HG02588 (cell line): ENCODE data around the gene HEATR9.

ENCODE experiments used
- ATAC-seq: cut with Tn5 transposase; IDR thresholded peaks from one replicate; pipeline ENCODE4 v1.9.1; 2021; ENCODE audit warnings: mild to moderate bottlenecking, moderate library complexity; ENCODE audit not compliant: unreplicated experiment

HEATR9 gene

GRCh38 chr17:35894206-35894605, 25.5 kb upstream of the HEATR9 start:
- no peak for ATAC-seq

- ATAC-seq, result no peak
Observed at GRCh38 chr17:35893751-35894150, 25.1 kb upstream of the HEATR9 start.

GRCh38 chr17:35892091-35893035, 23.7 kb upstream of the HEATR9 start:
- no peak for ATAC-seq

GRCh38 chr17:35891269-35891668, 22.6 kb upstream of the HEATR9 start:
- ATAC-seq, result no peak

- ATAC-seq, result no peak
Observed at GRCh38 chr17:35890774-35891155, 22.1 kb upstream of the HEATR9 start.

GRCh38 chr17:35889818-35890773, 21.4 kb upstream of the HEATR9 start:
- ATAC-seq, result no peak

- ATAC-seq, result no peak
Observed at GRCh38 chr17:35889241-35889640, 20.6 kb upstream of the HEATR9 start.

GRCh38 chr17:35879773-35880654, 11.3 kb upstream of the HEATR9 start, which contains the start of gene CCL5:
TSS of gene CCL5 (minus strand) at chr17:35880360.
- peak; percentile 94 for ATAC-seq

GRCh38 chr17:35878361-35878760, 9.7 kb upstream of the HEATR9 start:
- no peak for ATAC-seq

GRCh38 chr17:35877345-35878029, 8.8 kb upstream of the HEATR9 start:
- ATAC-seq, result no peak

GRCh38 chr17:35876534-35876933, 7.8 kb upstream of the HEATR9 start:
- ATAC-seq, result no peak

- ATAC-seq, result no peak
Observed at GRCh38 chr17:35875800-35876139, 7.1 kb upstream of the HEATR9 start.

GRCh38 chr17:35875072-35875799, 6.5 kb upstream of the HEATR9 start:
- ATAC-seq, result no peak

- no peak for ATAC-seq
Observed at GRCh38 chr17:35872196-35872980, 3.7 kb upstream of the HEATR9 start.

GRCh38 chr17:35870906-35871819, 2.5 kb upstream of the HEATR9 start:
- ATAC-seq, result no peak

- no peak for ATAC-seq
Observed at GRCh38 chr17:35867574-35867973, 1.1 kb downstream of the HEATR9 start.

GRCh38 chr17:35866341-35866950, 2.2 kb downstream of the HEATR9 start:
- ATAC-seq, result no peak
